Gastrocnemius medialis (tissue), 4 donors: ENCODE data around the gene SYNM.
A peak's percentile ranks its signal among the peaks of the same experiment; 100 is the strongest.

Source experiments
- CTCF ChIP-seq, 5 experiments: fragments of 450-650 bp in 3 of 5; fragments of 200-600 bp in 2 of 5; sonication (generic) in 2 of 5; IDR thresholded peaks in 4 of 5; conservative IDR thresholded peaks in 1 of 5; 1 replicate in 4 of 5; 2 replicates in 1 of 5; pipeline ENCODE4 v1.5.1; 2016 to 2019; ENCODE audit warnings: antibody characterized with exemption in 5 of 5, mild to moderate bottlenecking in 3 of 5, moderate library complexity in 3 of 5
- POLR2A ChIP-seq, 2 donors: fragments of 450-650 bp; IDR thresholded peaks; one replicate each; pipeline ENCODE4 v1.6.1; 2017; ENCODE audit warnings: antibody characterized with exemption in 2 of 2, mild to moderate bottlenecking in 2 of 2, moderate library complexity in 2 of 2

DNA sequence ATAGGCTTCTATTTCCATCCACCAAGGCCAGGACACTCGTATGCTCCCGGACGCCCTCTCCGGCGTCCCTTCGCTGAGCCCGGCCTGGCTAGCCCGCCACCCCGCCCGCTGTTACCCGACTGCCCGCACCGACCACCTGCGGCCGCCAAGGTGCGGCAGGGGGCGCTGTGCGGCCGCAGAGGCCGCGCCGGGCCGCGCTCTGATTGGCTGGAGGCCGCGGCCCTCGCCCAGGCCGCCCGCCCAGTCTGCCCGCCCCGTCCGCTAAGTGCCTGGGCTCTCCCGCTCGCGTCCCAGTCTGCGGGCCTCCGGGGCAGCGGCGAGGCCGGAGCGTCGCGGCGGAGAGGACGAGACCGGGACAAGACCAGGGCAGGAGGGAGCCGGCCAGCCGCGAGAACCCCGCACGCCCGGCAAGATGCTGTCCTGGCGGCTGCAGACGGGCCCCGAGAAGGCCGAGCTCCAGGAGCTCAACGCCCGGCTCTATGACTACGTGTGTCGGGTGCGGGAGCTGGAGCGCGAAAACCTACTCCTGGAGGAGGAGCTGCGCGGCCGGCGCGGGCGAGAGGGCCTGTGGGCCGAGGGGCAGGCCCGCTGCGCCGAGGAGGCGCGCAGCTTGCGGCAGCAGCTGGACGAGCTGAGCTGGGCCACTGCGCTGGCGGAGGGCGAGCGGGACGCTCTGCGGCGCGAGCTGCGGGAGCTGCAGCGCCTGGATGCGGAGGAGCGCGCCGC lies at the start of gene SYNM:
- TF ChIP-seq CTCF (IDR thresholded peaks at IDR 0.05 in 4 of 5, conservative IDR thresholded peaks at IDR 0.05 in 1 of 5) (peak; percentile 79 to 98 (median 98)), POLR2A (IDR thresholded peaks at IDR 0.05) (peak; percentile 89 to 93)
